Activated CD4-positive, alpha-beta memory T cell treated with anti-CD3 and anti-CD28 coated beads, Interleukin-2, amount 10 ng/mL, durations not matched to agents 7 days and 5 days (primary cell): ENCODE measurements around the gene GSTM3. TPM values are rescaled to one million over a fixed set of nuclear protein-coding genes. Genes with fewer than 3 reads are reported as not detected.
A peak's percentile ranks its signal among the peaks of the same experiment; 100 is the strongest.

ENCODE experiments used
- CTCF ChIA-PET: fragments of 350-600 bp; sonication (Branson Sonifier 250); formaldehyde crosslinking; loops from one replicate; lab custom pipeline; 2021; ENCODE audit warnings: antibody characterized with exemption, inconsistent platforms; lab: Charles Lee
- POLR2A ChIA-PET: fragments of 350-600 bp; sonication (Branson Sonifier 250); formaldehyde crosslinking; loops from one replicate; lab custom pipeline; 2021; ENCODE audit warnings: antibody characterized with exemption; lab: Charles Lee
- DNase-seq: peaks from one replicate; pipeline ENCODE4 v3.0.0-alpha.2; 2020
- H3K27ac Mint-ChIP-seq: one replicate; pipeline ENCODE4 v1.8.0; 2021; ENCODE audit warnings: mild to moderate bottlenecking, mixed read lengths
- H3K27me3 Mint-ChIP-seq: one replicate; pipeline ENCODE4 v1.8.0; 2021; ENCODE audit warnings: mixed read lengths
- H3K36me3 Mint-ChIP-seq: one replicate; pipeline ENCODE4 v1.8.0; 2021; ENCODE audit warnings: low read depth, mixed read lengths
- H3K4me1 Mint-ChIP-seq: one replicate; pipeline ENCODE4 v1.8.0; 2021; ENCODE audit warnings: mixed read lengths
- H3K4me3 Mint-ChIP-seq: one replicate; pipeline ENCODE4 v1.8.0; 2021; ENCODE audit warnings: mild to moderate bottlenecking, mixed read lengths
- H3K9me3 Mint-ChIP-seq: one replicate; pipeline ENCODE4 v1.8.0; 2021; ENCODE audit warnings: mixed read lengths
- total RNA-seq, 2 experiments: library from RNA; stranded (reverse); gene quantifications; one replicate each; pipeline ENCODE4 v1.2.3, GENCODE V29; 2021

GSTM3 gene
- total RNA-seq, 2 experiments from 2014 or later = 0.23 to 0.95 TPM

GRCh38 chr1:109784551-109785252, 43.9 kb upstream of the GSTM3 start:
- no peak for DNase-seq
- CTCF ChIA-PET = interaction anchor here (9.9 to 27.1 kb wide), 2 partner anchors 8 to 198 kb away, joined by 113 to 655 read pairs; partner anchors contain the start of gene AHCYL1
- Mint-ChIP-seq H3K27me3 (no peaks in the 10 kb centered on the region), H3K4me3 (no peak overlapping the region), H3K27ac (no peak overlapping the region), H3K9me3 (peaks cover 7% of the 10 kb centered on the region), H3K4me1 (peaks cover 40% of the 10 kb centered on the region), H3K36me3 (peaks cover 12% of the 10 kb centered on the region)
- POLR2A ChIA-PET = interaction anchor here (0.8 to 1.1 kb wide), 2 partner anchors 8 to 126 kb away, joined by 3 to 4 read pairs; partner anchors contain the start of gene CSF1

GRCh38 chr1:109783436-109783835, 42.6 kb upstream of the GSTM3 start:
- Mint-ChIP-seq H3K27me3 (no peaks in the 10 kb centered on the region), H3K4me1 (peaks cover 27% of the 10 kb centered on the region), H3K9me3 (peaks cover 7% of the 10 kb centered on the region), H3K36me3 (peaks cover 12% of the 10 kb centered on the region), H3K4me3 (no peak overlapping the region), H3K27ac (no peak overlapping the region)
- ChIA-PET POLR2A (no interaction called here), CTCF (interaction anchor here (27.1 kb wide), 1 partner anchor 199 kb away, joined by 655 read pairs; the partner anchor contains the start of gene AHCYL1)
- DNase-seq = no peak

GRCh38 chr1:109782927-109783326, 42.1 kb upstream of the GSTM3 start:
- DNase-seq = no peak
- Mint-ChIP-seq H3K4me1 (peaks cover 23% of the 10 kb centered on the region), H3K27me3 (no peaks in the 10 kb centered on the region), H3K27ac (no peak overlapping the region), H3K9me3 (peaks cover 7% of the 10 kb centered on the region), H3K4me3 (no peak overlapping the region), H3K36me3 (peaks cover 12% of the 10 kb centered on the region)
- CTCF ChIA-PET = interaction anchor here (1.2 to 27.1 kb wide), 2 partner anchors 8 to 199 kb away, joined by 6 to 655 read pairs; partner anchors contain the start of gene AHCYL1
- POLR2A ChIA-PET = interaction anchor here (1.0 kb wide), 1 partner anchor 201 kb away, joined by 3 read pairs; the partner anchor contains the start of gene AHCYL1

- Mint-ChIP-seq H3K27me3 (no peaks in the 10 kb centered on the region), H3K4me3 (no peak overlapping the region), H3K4me1 (peaks cover 21% of the 10 kb centered on the region), H3K9me3 (peaks cover 7% of the 10 kb centered on the region), H3K36me3 (peaks cover 12% of the 10 kb centered on the region), H3K27ac (no peak overlapping the region)
- POLR2A ChIA-PET = interaction anchor here (1.0 kb wide), 1 partner anchor 202 kb away, joined by 3 read pairs; the partner anchor contains the start of gene AHCYL1
- no peak for DNase-seq
- CTCF ChIA-PET = interaction anchor here (1.2 to 27.1 kb wide), 4 partner anchors 9 to 236 kb away, joined by 4 to 655 read pairs (median 5); partner anchors contain the start of gene AHCYL1
Observed at GRCh38 chr1:109782514-109782913, 41.7 kb upstream of the GSTM3 start.

- peaks cover 7% of the 10 kb centered on the region for H3K9me3 Mint-ChIP-seq
Observed at GRCh38 chr1:109781806-109782205, 41.0 kb upstream of the GSTM3 start.

GRCh38 chr1:109780982-109781381, 40.1 kb upstream of the GSTM3 start:
- Mint-ChIP-seq H3K9me3 (peaks cover 7% of the 10 kb centered on the region), H3K36me3 (peaks cover 12% of the 10 kb centered on the region), H3K27me3 (no peaks in the 10 kb centered on the region), H3K4me3 (no peak overlapping the region), H3K27ac (no peak overlapping the region), H3K4me1 (peaks cover 12% of the 10 kb centered on the region)
- CTCF ChIA-PET = interaction anchor here (1.3 to 27.1 kb wide), 5 partner anchors 7 to 235 kb away, joined by 3 to 655 read pairs (median 4); partner anchors contain the start of gene AHCYL1
- POLR2A ChIA-PET = interaction anchor here (1.6 to 9.0 kb wide), 2 partner anchors 137 to 204 kb away, joined by 4 to 71 read pairs; partner anchors contain the start of gene AHCYL1
- DNase-seq = no peak

More at GRCh38 chr1:109781806-109782205, 41.0 kb upstream of the GSTM3 start:
- Mint-ChIP-seq H3K36me3 (peaks cover 12% of the 10 kb centered on the region), H3K27ac (no peak overlapping the region), H3K27me3 (no peaks in the 10 kb centered on the region), H3K4me1 (peaks cover 19% of the 10 kb centered on the region), H3K4me3 (no peak overlapping the region)
- ChIA-PET POLR2A (interaction anchor here (1.0 kb wide), 1 partner anchor 203 kb away, joined by 3 read pairs; the partner anchor contains the start of gene AHCYL1), CTCF (interaction anchor here (1.2 to 27.1 kb wide), 5 partner anchors 8 to 235 kb away, joined by 3 to 655 read pairs (median 4); partner anchors contain the start of gene AHCYL1)
- DNase-seq = no peak

GRCh38 chr1:109777980-109778625, 37.3 kb upstream of the GSTM3 start:
- Mint-ChIP-seq H3K36me3 (peaks cover 12% of the 10 kb centered on the region), H3K27ac (no peak overlapping the region), H3K4me3 (no peak overlapping the region), H3K27me3 (peaks cover 7% of the 10 kb centered on the region), H3K4me1 (peaks cover 14% of the 10 kb centered on the region), H3K9me3 (peaks cover 7% of the 10 kb centered on the region)
- ChIA-PET POLR2A (interaction anchor here (1.5 to 9.0 kb wide), 5 partner anchors 12 to 233 kb away, joined by 5 to 71 read pairs (median 9); partner anchors contain the start of genes AHCYL1 and GNAI3), CTCF (interaction anchor here (1.3 to 27.1 kb wide), 14 partner anchors 12 to 233 kb away, joined by 3 to 655 read pairs (median 12); partner anchors contain the start of genes AHCYL1 and CSF1)
- no peak for DNase-seq

GRCh38 chr1:109777436-109777835, 36.6 kb upstream of the GSTM3 start:
- DNase-seq = no peak
- Mint-ChIP-seq H3K9me3 (peaks cover 7% of the 10 kb centered on the region), H3K27me3 (peaks cover 7% of the 10 kb centered on the region), H3K36me3 (peaks cover 12% of the 10 kb centered on the region), H3K27ac (peak overlapping the region; percentile 24), H3K4me3 (no peak overlapping the region), H3K4me1 (peaks cover 14% of the 10 kb centered on the region)
- ChIA-PET POLR2A (interaction anchor here (0.9 to 9.0 kb wide), 13 partner anchors 8 to 234 kb away, joined by 3 to 71 read pairs (median 5); partner anchors contain the start of genes AHCYL1 and GNAI3), CTCF (interaction anchor here (0.6 to 27.1 kb wide), 35 partner anchors 12 to 328 kb away, joined by 3 to 655 read pairs (median 5); partner anchors contain the start of genes AHCYL1, CSF1 and STRIP1)

- peak; percentile 85 for DNase-seq
- peak overlapping the region; percentile 24 for H3K27ac Mint-ChIP-seq
- H3K27me3 Mint-ChIP-seq = peaks cover 7% of the 10 kb centered on the region
- ChIA-PET POLR2A (interaction anchor here (0.5 to 9.0 kb wide), 15 partner anchors 8 to 234 kb away, joined by 3 to 71 read pairs (median 5); partner anchors contain the start of genes AHCYL1 and GNAI3), CTCF (interaction anchor here (0.6 to 27.1 kb wide), 35 partner anchors 12 to 328 kb away, joined by 3 to 655 read pairs (median 5); partner anchors contain the start of genes AHCYL1, CSF1 and STRIP1)
- no peak overlapping the region for H3K4me3 Mint-ChIP-seq
- H3K9me3 Mint-ChIP-seq = peaks cover 7% of the 10 kb centered on the region
- peaks cover 14% of the 10 kb centered on the region for H3K4me1 Mint-ChIP-seq
- peaks cover 8% of the 10 kb centered on the region for H3K36me3 Mint-ChIP-seq
Observed at GRCh38 chr1:109776911-109777310, 36.1 kb upstream of the GSTM3 start.

GRCh38 chr1:109776206-109776835, 35.5 kb upstream of the GSTM3 start:
- no peak for DNase-seq
- ChIA-PET CTCF (interaction anchor here (0.7 to 27.1 kb wide), 33 partner anchors 11 to 329 kb away, joined by 3 to 655 read pairs (median 5); partner anchors contain the start of genes AHCYL1, CSF1 and STRIP1), POLR2A (interaction anchor here (0.5 to 9.0 kb wide), 16 partner anchors 9 to 235 kb away, joined by 3 to 71 read pairs (median 5); partner anchors contain the start of genes AHCYL1 and GNAI3)
- peaks cover 14% of the 10 kb centered on the region for H3K4me1 Mint-ChIP-seq
- H3K9me3 Mint-ChIP-seq = peaks cover 7% of the 10 kb centered on the region
- H3K36me3 Mint-ChIP-seq = peaks cover 8% of the 10 kb centered on the region
- no peak overlapping the region for H3K27ac Mint-ChIP-seq
- H3K27me3 Mint-ChIP-seq = peaks cover 7% of the 10 kb centered on the region
- H3K4me3 Mint-ChIP-seq = no peak overlapping the region

GRCh38 chr1:109775398-109775797, 34.6 kb upstream of the GSTM3 start:
- DNase-seq = no peak
- ChIA-PET POLR2A (interaction anchor here (1.2 to 9.0 kb wide), 5 partner anchors 15 to 229 kb away, joined by 3 to 71 read pairs (median 8); partner anchors contain the start of genes AHCYL1 and GNAI3), CTCF (interaction anchor here (0.8 to 27.1 kb wide), 13 partner anchors 14 to 254 kb away, joined by 3 to 655 read pairs (median 11); partner anchors contain the start of genes AHCYL1 and GNAI3)
- H3K27me3 Mint-ChIP-seq = peaks cover 7% of the 10 kb centered on the region
- peaks cover under 1% of the 10 kb centered on the region for H3K9me3 Mint-ChIP-seq
- peaks cover 16% of the 10 kb centered on the region for H3K4me1 Mint-ChIP-seq
- no peak overlapping the region for H3K4me3 Mint-ChIP-seq
- peaks cover 2% of the 10 kb centered on the region for H3K36me3 Mint-ChIP-seq
- no peak overlapping the region for H3K27ac Mint-ChIP-seq
